ENCODE results near the gene MSH5. TPM values are rescaled to one million over a fixed set of nuclear protein-coding genes. Genes with fewer than 3 reads are reported as not detected.
A peak's percentile ranks its signal among the peaks of the same experiment; 100 is the strongest.

The MSH5 gene
- total and polyA plus RNA-seq, 9 of the 15 experiments (the other 6 are each of a cell fraction or from before 2014, with no cell fraction given): 12.5 to 104 (median 46.6) TPM

DNA sequence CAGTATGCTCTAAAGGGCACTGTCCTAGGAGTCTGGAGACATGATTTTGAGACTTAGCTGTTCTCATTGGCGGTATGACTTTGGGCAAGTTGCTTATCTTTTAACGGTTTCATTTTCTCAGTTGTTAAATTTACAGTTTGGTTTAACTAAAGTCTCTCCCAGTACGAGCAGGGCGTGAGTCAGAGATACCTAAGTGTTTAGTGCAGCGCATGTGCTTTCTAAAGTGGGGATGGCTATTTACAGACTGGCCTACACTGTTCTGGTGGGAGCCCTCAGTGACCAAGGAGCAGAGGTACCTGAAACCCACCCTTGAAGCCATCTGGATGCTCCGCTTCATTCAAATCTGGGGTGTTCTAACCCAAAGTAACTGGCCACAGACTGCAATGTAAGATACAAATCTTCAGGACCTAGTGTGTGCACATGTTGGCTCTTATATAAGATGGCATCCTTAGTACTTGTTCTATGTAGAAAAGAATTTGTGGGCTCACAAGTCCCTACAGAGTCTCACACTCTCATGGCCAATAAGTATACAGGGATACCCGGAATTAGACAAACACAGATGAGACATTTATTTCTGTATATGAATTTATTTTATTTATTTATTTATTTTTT, 10.7 kb downstream of the MSH5 start:
- peaks cover 4% of the 10 kb centered on the region for H3K9me1 ChIP-seq (ENCODE audit: control insufficient read depth, insufficient read depth, low read length)
- DNase-seq (ENCODE audit: extremely low read depth in 1 of 4, low spot score in 3 of 4) (peak in 1 of 4 experiments; percentile 62), FAIRE-seq (peak; percentile 35), ATAC-seq (peak; percentile 68)
- ChIA-PET POLR2A (interaction anchor here (0.6 to 7.7 kb wide), 9 partner anchors 9 to 56 kb away, joined by 3 to 108 read pairs (median 4); partner anchors contain the start of genes CLIC1, DDAH2, MSH5 and VARS1), CTCF (ENCODE audit: low intra/inter-chr PET ratio) (no interaction called here)
- no TSS peak for BruUV-seq (replicated peaks)
- in situ Hi-C loops (cut with MboI) (no loop called here), intact Hi-C loops (cut with micrococcal nuclease) (no loop called here)
- H4K20me1 ChIP-seq (replicated peaks; ENCODE audit: control insufficient read depth, insufficient read depth, low read length): no peaks in the 10 kb centered on the region
- H2AFZ ChIP-seq (ENCODE audit: low read depth, low read length): peak overlapping the region; percentile 4; the same call in 1 of the 2 replicates
- H3K36me3 ChIP-seq (ENCODE audit: control insufficient read depth, insufficient read depth, low read length): peaks cover 33% of the 10 kb centered on the region
- no peak overlapping the region for H3K4me2 ChIP-seq (ENCODE audit: insufficient read depth, low read length)
- no peaks in the 10 kb centered on the region for H3K79me2 ChIP-seq (ENCODE audit: control insufficient read depth, insufficient read depth, low read length)
- no peaks in the 10 kb centered on the region for H3K9me3 ChIP-seq (replicated peaks; ENCODE audit: control insufficient read depth, insufficient read depth, low read depth, low read length)
- H3K9ac ChIP-seq (ENCODE audit: insufficient read depth in 1 of 2, low read depth in 2 of 2, low read length in 2 of 2): peak overlapping the region; percentile 6 to 36; a peak in 3 of 4 replicates
- WGBS (ENCODE audit: insufficient coverage, low coverage, missing lambda C conversion rate): 28% methylated on average over 7 of the region's 7 CpGs
- peak overlapping the region; percentile 37; the same call in 2 of the 3 replicates for H3K27ac ChIP-seq (ENCODE audit: extremely low read depth, low read depth, low read length)
- H3K4me1 ChIP-seq (replicated peaks in 1 of 2; ENCODE audit: control insufficient read depth in 2 of 2, insufficient read depth in 2 of 2, low read length in 2 of 2): peaks cover 5 to 15% of the 10 kb centered on the region in 2 experiments
- H3K4me3 ChIP-seq: no peak overlapping the region
- H3K27me3 ChIP-seq (ENCODE audit: control insufficient read depth in 2 of 2, insufficient read depth in 2 of 2, low read length in 2 of 2): no peaks in the 10 kb centered on the region
- TF ChIP-seq LCOR (CRISPR knock-in tag; IDR thresholded peaks at IDR 0.05) (0 out of 2 replicates have a peak, but pooled peaks have one; percentile 39), MGA (IDR thresholded peaks at IDR 0.05) (peak; percentile 23; the same call in 1 of the 2 replicates), POU5F1 (IDR thresholded peaks at IDR 0.05; ENCODE audit: borderline replicate concordance, low read depth, low read length, partially characterized antibody) (no peak), ZKSCAN1 (IDR thresholded peaks at IDR 0.05; ENCODE audit: low read depth, low read length) (peak; percentile 93), MLX (CRISPR knock-in tag; conservative IDR thresholded peaks at IDR 0.05) (no peak), MYC (IDR thresholded peaks at IDR 0.05; ENCODE audit: low read depth, low read length) (peak; percentile 29; the same call in 1 of the 2 replicates), MYC (CRISPR knock-in tag; IDR thresholded peaks at IDR 0.05; ENCODE audit: borderline replicate concordance, low read depth) (no peak), DACH1 (IDR thresholded peaks at IDR 0.05; ENCODE audit: partially characterized antibody) (no peak)
